Activated T-cell treated with anti-CD3 and anti-CD28 coated beads, Interleukin-2, amount 50 U/mL, for 24 hours (primary cell): ENCODE data around the gene EIF4G1.

ENCODE experiments used
- DNase-seq: peaks from one replicate; pipeline ENCODE4 v3.0.0-alpha.2; 2020
- H3K27ac Mint-ChIP-seq: 2 replicates; pipeline ENCODE4 v1.8.0; 2020; ENCODE audit warnings: mild to moderate bottlenecking, mixed read lengths
- H3K27me3 Mint-ChIP-seq: 2 replicates; pipeline ENCODE4 v1.8.0; 2020; ENCODE audit warnings: mixed read lengths
- H3K36me3 Mint-ChIP-seq: 2 replicates; pipeline ENCODE4 v1.8.0; 2020; ENCODE audit warnings: low read depth, mixed read lengths
- H3K4me1 Mint-ChIP-seq: 2 replicates; pipeline ENCODE4 v1.8.0; 2020; ENCODE audit warnings: low read depth, mixed read lengths
- H3K4me3 Mint-ChIP-seq: 2 replicates; pipeline ENCODE4 v1.8.0; 2020; ENCODE audit warnings: mild to moderate bottlenecking, moderate library complexity, mixed read lengths
- H3K9me3 Mint-ChIP-seq: 2 replicates; pipeline ENCODE4 v1.8.0; 2020; ENCODE audit warnings: mixed read lengths

The EIF4G1 gene

DNA sequence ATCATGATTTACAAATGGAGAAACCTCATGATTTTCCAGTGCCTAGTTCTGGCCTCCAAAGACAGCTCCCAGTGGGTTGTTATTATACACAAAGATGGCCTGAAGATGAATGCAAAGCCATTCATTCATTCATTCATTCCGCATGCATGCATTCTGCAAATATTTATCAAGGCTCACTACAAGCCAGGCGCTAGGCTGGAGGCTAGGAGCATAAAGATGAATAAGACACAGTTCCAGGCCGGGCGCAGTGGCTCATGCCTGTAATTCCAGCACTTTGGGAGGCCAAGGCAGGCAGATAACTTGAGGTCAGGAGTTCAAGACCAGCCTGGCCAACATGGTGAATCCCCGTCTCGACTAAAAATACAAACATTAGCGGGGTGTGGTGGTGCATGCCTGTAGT is 17.8 kb upstream of the EIF4G1 start:
- H3K4me3 Mint-ChIP-seq = no peak overlapping the region
- H3K27ac Mint-ChIP-seq = no peak overlapping the region
- peaks cover 26% of the 10 kb centered on the region for H3K4me1 Mint-ChIP-seq
- no peak for DNase-seq
- no peaks in the 10 kb centered on the region for H3K9me3 Mint-ChIP-seq
- no peaks in the 10 kb centered on the region for H3K27me3 Mint-ChIP-seq
- H3K36me3 Mint-ChIP-seq = peaks cover 23% of the 10 kb centered on the region

DNA sequence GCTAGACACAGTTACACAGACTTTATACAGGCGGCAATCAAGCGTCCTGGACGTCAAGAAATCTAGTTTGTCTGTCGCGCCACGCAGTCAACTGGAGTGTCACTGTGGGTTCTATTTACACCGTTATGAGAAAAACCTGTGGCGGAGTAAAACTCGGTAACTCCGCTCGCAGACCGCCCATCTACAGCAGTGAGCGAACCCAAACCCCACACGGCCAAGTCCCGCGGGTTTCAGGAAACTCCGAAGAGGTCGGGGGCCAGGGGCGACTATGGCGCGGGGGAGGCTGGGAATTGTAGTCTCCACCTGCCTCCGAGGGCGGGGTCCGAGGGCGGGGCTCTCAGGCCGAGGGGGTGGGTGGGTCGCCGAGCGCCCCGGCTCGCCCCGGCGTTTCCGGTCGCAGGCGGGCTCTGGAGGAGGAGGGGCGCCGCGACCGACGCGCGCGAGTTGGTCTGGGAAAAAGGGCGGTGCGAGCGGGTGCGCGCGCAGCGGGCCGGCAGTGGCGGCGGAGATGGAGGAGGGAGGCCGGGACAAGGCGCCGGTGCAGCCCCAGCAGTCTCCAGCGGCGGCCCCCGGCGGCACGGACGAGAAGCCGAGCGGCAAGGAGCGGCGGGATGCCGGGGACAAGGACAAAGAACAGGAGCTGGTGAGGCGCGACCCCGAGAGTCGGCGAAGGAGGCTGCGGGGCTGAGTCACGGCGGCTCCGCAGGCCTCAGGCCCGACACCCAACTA is 15.5 kb upstream of the EIF4G1 start, which contains the start of gene PSMD2:
Gene PSMD2 (plus strand): TSS at position 483 of the 729 bp plus-strand sequence. CDS start 26 bp downstream, at position 509.
- Mint-ChIP-seq H3K27me3 (no peaks in the 10 kb centered on the region), H3K27ac (peak within 1 kb of the TSS; percentile 95), H3K36me3 (peaks cover 46% of the 10 kb centered on the region), H3K9me3 (no peaks in the 10 kb centered on the region), H3K4me1 (peaks cover 41% of the 10 kb centered on the region), H3K4me3 (peak within 1 kb of the TSS; percentile 88)
- DNase-seq = peak; percentile 98

DNA sequence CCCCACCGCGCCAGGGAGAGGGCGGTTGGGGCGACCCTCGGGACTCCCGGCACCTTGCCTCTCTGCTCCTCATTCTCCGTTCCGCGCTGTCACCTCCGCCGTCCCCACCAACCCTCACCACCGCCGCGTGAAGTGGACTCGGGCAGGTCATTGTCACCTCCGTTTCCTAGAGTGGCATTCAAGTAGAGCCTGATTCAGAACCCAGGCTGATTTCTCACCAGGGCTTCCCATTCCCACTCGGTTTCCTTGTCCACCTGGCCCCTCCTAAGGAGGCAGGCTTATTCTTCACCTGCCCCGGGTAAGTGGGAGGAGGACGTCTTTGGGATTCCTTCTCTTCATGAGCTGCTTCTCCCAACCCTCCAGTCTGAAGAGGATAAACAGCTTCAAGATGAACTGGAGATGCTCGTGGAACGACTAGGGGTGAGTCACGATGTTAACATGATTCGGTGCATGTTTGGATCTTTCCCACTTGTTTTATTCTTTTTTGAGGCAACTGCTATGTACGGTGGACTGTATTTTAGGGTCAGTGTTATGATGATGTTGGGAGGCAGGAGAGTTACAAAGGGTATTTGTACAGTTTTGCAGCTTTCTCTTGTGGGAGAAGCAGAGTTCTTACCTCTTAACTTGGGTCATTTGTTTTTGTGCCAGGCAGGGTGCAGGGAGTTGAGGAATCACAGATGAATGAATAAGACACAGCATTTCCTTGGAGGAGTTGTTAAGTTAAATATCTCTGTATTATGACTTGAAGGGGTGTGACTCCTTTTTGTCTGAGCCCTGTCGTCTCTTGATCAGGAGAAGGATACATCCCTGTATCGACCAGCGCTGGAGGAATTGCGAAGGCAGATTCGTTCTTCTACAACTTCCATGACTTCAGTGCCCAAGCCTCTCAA is 14.7 kb upstream of the EIF4G1 start:
- H3K4me3 Mint-ChIP-seq = peak overlapping the region; percentile 88
- H3K27me3 Mint-ChIP-seq = no peaks in the 10 kb centered on the region
- no peak for DNase-seq
- H3K27ac Mint-ChIP-seq = peak overlapping the region; percentile 95
- no peaks in the 10 kb centered on the region for H3K9me3 Mint-ChIP-seq
- peaks cover 41% of the 10 kb centered on the region for H3K4me1 Mint-ChIP-seq
- H3K36me3 Mint-ChIP-seq = peaks cover 54% of the 10 kb centered on the region

DNA sequence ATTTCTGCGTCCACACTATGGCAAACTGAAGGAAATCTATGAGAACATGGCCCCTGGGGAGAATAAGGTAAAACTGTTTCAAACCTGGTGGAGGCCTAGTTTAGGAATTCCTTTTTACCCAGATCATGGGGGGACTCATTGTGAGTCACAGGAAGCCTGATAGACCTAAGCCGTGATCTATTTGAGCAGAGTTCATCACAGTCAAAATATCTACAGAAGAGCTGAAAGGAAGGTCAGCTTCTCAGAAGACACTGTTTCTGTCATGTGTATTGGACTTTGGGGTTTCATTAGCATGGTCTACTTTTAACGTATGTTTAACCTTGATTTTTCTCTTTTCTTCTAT is 14.1 kb upstream of the EIF4G1 start:
- Mint-ChIP-seq H3K4me1 (peaks cover 43% of the 10 kb centered on the region), H3K9me3 (no peaks in the 10 kb centered on the region), H3K27ac (peak overlapping the region; percentile 95), H3K27me3 (no peaks in the 10 kb centered on the region), H3K36me3 (peaks cover 60% of the 10 kb centered on the region), H3K4me3 (peak overlapping the region; percentile 88)
- DNase-seq = no peak

DNA sequence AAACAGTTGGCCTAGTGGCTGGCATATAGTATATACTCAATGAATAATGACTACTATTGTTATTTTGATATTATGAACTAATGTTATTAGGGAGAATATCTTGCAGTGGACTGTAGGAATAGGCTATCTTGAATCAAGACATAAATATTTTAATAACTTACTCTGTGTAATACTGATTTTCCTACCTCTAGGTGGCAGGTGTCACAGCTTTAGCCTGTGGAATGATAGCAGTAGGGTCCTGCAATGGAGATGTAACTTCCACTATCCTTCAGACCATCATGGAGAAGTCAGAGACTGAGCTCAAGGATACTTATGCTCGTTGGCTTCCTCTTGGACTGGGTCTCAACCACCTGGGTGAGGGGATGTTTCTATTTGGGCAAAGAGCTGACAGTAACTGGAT is 8.8 kb upstream of the EIF4G1 start:
- H3K9me3 Mint-ChIP-seq = no peaks in the 10 kb centered on the region
- peaks cover 30% of the 10 kb centered on the region for H3K4me1 Mint-ChIP-seq
- peaks cover 97% of the 10 kb centered on the region for H3K36me3 Mint-ChIP-seq
- H3K4me3 Mint-ChIP-seq = no peak overlapping the region
- H3K27me3 Mint-ChIP-seq = no peaks in the 10 kb centered on the region
- H3K27ac Mint-ChIP-seq = peak overlapping the region; percentile 45
- DNase-seq = no peak

DNA sequence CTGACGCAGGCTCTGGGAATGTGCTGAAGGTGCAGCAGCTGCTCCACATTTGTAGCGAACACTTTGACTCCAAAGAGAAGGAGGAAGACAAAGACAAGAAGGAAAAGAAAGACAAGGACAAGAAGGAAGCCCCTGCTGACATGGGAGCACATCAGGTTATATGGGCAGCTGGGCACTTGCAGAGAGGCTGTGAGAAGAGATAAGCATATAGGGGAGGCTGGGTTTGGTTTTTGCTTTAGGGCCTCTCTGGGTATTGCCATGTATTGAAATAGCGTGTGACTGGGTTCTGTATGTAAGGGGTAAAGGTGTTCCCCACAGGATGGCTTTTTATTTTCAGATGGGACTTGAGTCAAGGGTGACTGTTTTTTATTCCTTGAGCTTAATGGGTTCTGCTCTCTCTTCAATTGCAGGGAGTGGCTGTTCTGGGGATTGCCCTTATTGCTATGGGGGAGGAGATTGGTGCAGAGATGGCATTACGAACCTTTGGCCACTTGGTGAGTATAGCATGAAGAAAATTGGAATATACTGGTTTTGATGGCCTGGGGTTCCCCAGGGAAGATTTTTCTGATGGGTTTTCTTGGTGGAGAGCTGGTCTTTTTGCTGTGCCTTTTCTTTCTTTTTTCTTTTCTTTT is 7.9 kb upstream of the EIF4G1 start:
- Mint-ChIP-seq H3K27me3 (no peaks in the 10 kb centered on the region), H3K27ac (peak overlapping the region; percentile 45), H3K4me3 (no peak overlapping the region), H3K36me3 (peaks cover 88% of the 10 kb centered on the region), H3K4me1 (peaks cover 24% of the 10 kb centered on the region), H3K9me3 (no peaks in the 10 kb centered on the region)
- no peak for DNase-seq

DNA sequence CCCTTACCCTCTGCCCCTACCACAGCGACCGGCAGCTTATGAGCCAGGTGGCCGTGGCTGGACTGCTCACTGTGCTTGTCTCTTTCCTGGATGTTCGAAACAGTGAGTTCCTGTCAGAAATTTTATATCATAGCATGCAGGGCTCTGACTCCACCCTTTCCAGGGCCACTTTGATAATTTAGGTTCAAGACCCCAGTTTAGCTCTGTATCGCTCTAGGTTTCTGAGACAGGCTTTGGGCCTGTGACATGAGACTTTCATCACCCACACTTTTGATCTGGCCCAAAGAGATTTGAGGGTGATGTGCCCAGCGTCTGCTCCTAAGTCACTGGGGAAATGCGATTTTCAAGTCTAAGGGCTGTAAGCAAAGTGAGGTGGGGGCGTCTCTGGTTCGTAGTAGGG is 6.5 kb upstream of the EIF4G1 start:
- no peak overlapping the region for H3K4me3 Mint-ChIP-seq
- H3K4me1 Mint-ChIP-seq = peaks cover 14% of the 10 kb centered on the region
- peak overlapping the region; percentile 38 for H3K27ac Mint-ChIP-seq
- H3K27me3 Mint-ChIP-seq = no peaks in the 10 kb centered on the region
- no peak for DNase-seq
- H3K36me3 Mint-ChIP-seq = peaks cover 73% of the 10 kb centered on the region
- no peaks in the 10 kb centered on the region for H3K9me3 Mint-ChIP-seq

DNA sequence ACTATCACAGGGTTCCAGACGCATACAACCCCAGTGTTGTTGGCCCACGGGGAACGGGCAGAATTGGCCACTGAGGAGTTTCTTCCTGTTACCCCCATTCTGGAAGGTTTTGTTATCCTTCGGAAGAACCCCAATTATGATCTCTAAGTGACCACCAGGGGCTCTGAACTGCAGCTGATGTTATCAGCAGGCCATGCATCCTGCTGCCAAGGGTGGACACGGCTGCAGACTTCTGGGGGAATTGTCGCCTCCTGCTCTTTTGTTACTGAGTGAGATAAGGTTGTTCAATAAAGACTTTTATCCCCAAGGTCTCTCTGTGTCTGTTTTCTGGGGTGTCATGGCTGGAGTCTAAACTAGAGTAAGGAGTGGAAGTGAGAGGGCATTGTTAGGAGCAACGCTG is 5.7 kb upstream of the EIF4G1 start:
- Mint-ChIP-seq H3K36me3 (peaks cover 65% of the 10 kb centered on the region), H3K27me3 (no peaks in the 10 kb centered on the region), H3K27ac (peak overlapping the region; percentile 38), H3K4me3 (no peak overlapping the region), H3K4me1 (peaks cover 9% of the 10 kb centered on the region), H3K9me3 (no peaks in the 10 kb centered on the region)
- no peak for DNase-seq

DNA sequence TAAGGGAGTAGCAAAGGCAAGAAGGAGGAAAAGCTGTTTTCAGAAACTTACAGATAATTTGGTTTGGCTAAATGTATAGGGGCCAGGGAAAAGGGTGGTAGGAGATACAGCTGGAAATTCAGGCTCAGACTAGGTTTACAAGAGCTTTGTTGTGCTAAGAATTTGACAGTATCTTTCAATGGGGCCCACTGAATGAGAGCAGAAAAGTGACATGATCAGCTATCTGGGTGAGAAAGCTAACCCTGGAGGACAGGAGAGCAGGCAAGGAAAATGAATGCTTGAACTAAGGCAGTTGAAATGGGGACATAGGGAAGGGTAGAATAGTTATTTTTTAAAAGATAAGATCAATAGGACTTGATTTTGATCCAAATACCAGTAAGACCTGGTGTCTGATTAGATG is 2.8 kb upstream of the EIF4G1 start:
- no peaks in the 10 kb centered on the region for H3K27me3 Mint-ChIP-seq
- DNase-seq = no peak
- H3K9me3 Mint-ChIP-seq = no peaks in the 10 kb centered on the region
- peaks cover 18% of the 10 kb centered on the region for H3K4me1 Mint-ChIP-seq
- no peak overlapping the region for H3K4me3 Mint-ChIP-seq
- peaks cover 51% of the 10 kb centered on the region for H3K36me3 Mint-ChIP-seq
- H3K27ac Mint-ChIP-seq = no peak overlapping the region

DNA sequence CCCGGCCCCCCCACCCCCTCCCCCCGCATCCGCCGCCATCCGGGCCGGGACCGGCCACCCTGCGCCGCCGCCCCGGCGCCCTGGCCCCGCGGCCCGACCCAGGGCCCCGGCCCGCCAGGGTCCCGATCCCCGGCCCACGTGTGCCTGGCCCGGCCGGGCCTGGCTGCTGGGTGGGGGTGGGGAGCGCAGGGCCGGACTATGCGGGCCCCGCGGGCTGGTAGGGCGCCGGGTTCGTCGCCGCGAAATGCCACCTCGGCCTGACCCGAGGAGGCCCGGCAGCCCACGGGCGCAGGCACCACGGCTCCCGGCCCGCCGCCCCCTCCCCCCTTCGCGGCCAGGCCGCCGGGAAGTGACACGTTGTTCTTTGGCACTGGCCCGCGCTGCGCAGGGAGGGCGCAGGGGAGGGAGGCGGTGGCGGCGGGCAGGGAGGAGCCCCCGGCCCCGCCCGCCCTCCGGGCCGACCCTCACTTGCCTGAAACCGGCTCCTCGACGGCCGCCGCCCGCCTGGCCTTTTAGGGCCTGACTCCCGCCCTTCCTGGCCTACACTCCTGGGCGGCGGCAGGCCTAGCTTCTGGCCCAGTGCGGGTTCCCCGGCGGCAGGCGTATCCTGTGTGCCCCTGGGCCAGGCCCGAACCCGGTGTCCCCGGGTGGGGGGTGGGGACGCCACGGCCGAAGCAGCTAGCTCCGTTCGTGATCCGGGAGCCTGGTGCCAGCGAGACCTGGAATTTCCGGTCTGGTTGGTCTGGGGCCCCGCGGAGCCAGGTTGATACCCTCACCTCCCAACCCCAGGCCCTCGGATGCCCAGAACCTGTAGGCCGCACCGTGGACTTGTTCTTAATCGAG is 515 bp downstream of the EIF4G1 start:
- peaks cover 48% of the 10 kb centered on the region for H3K36me3 Mint-ChIP-seq
- DNase-seq = peak; percentile 80
- peak overlapping the region; percentile 95 for H3K27ac Mint-ChIP-seq
- no peaks in the 10 kb centered on the region for H3K27me3 Mint-ChIP-seq
- H3K9me3 Mint-ChIP-seq = no peaks in the 10 kb centered on the region
- H3K4me1 Mint-ChIP-seq = peaks cover 39% of the 10 kb centered on the region
- H3K4me3 Mint-ChIP-seq = peak overlapping the region; percentile 88

DNA sequence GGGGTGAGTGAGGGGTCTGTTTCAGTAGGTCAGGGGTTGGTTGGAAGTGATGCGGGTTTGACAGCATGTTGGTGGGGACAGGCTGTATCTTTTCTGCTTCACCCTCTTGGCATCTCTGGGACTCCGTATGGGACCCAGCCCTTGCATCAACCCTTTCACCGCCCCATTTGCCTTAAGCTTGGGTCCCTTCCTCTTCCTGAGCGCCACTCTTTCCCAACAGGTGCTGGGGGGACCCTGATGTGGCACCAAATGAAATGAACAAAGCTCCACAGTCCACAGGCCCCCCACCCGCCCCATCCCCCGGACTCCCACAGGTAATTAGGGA is 1.1 kb downstream of the EIF4G1 start:
- no peaks in the 10 kb centered on the region for H3K9me3 Mint-ChIP-seq
- DNase-seq = no peak
- H3K27ac Mint-ChIP-seq = peak overlapping the region; percentile 95
- H3K36me3 Mint-ChIP-seq = peaks cover 50% of the 10 kb centered on the region
- H3K27me3 Mint-ChIP-seq = no peaks in the 10 kb centered on the region
- H3K4me1 Mint-ChIP-seq = peaks cover 43% of the 10 kb centered on the region
- peak overlapping the region; percentile 88 for H3K4me3 Mint-ChIP-seq

DNA sequence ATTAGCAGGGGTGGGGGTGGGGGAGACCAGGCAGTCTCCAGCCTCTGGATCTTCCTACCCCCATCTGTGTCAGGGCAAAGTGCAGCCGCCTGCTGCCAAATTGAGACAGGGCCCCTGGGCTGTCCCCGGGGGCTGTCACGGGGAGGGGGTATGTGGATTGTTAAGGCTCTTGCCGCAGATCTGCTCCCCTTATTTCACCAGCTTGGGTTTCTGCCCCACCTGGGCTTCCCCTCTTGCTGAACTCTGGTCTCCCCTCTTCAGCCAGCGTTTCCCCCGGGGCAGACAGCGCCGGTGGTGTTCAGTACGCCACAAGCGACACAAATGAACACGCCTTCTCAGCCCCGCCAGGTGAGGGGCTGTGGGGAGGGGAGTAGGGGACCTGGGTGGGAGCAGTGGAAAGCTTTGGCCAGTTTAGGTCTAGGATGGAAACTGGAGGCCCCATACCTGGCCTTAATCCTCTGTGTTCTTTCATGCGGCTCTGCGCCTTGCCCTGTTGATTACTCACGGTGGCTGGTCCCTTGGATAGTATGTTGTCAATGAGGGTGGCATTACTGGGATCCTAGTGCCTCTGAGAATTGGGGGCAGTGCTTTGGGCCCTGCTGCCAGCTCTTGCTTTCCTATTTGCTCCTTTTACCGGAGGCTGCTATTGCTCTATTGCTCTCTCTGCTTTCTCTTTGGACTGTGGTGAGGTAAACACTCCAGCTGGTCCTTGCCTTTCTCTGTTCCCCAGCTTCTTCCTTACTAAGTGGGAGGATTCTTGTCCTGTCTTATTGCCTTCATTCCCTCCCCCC is 1.7 kb downstream of the EIF4G1 start:
- H3K27me3 Mint-ChIP-seq = no peaks in the 10 kb centered on the region
- peak overlapping the region; percentile 95 for H3K27ac Mint-ChIP-seq
- peak overlapping the region; percentile 88 for H3K4me3 Mint-ChIP-seq
- no peak for DNase-seq
- no peaks in the 10 kb centered on the region for H3K9me3 Mint-ChIP-seq
- H3K4me1 Mint-ChIP-seq = peaks cover 48% of the 10 kb centered on the region
- H3K36me3 Mint-ChIP-seq = peaks cover 56% of the 10 kb centered on the region

DNA sequence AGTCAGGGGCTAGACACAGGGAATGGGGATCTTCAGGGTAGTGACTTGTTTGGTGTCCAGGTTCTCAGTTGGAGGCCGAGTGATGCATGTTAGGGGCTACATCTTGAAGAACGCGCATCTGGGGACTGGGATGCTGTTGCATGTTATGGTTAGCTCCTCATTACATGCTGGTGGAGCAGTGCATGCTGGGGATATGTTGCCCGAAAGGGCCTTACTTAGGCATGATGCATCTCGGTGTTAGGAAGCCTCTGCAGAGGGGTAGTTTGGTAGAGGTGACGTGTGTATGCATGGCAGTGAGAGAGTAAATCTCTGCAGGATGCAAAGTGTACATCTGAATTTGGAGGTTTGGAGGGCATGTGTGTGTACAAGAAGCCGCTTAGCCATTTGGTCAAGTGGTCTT is 2.4 kb downstream of the EIF4G1 start:
- peaks cover 63% of the 10 kb centered on the region for H3K36me3 Mint-ChIP-seq
- no peaks in the 10 kb centered on the region for H3K27me3 Mint-ChIP-seq
- H3K27ac Mint-ChIP-seq = peak overlapping the region; percentile 95
- peak overlapping the region; percentile 88 for H3K4me3 Mint-ChIP-seq
- peaks cover 53% of the 10 kb centered on the region for H3K4me1 Mint-ChIP-seq
- no peak for DNase-seq
- no peaks in the 10 kb centered on the region for H3K9me3 Mint-ChIP-seq
